Femur (tissue), 1 donor: Measurements from ENCODE around the gene MSI2.

ENCODE experiments used
- DNase-seq: peaks from one replicate; pipeline ENCODE4 v3.0.0-alpha.2; 2017

The MSI2 gene

DNA sequence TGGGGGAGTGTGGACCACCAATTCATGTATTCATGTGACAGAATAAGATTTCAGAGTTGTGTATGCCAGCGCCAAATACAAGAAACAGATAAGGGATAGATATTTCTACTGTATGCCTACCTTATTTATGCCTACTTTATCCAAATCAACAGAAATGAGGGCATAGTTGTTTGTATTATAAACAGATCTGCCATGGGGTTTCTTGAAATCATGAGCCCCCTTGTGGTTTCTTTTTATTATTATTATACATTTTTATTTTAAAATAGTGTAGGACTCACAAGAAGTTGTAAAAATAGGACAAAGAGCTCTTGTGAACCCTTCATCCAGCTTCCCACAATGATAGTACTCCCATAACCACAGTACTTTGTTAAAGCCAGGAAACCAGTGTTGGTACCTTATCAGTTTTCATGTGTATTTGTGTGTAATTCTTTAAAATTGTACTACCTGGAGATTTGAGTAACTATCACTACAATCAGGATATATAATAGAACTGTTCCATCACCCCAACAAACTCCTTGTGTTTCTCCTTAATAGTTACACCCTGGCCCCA lies 259.4 kb downstream of the MSI2 start:
- DNase-seq = no peak

DNA sequence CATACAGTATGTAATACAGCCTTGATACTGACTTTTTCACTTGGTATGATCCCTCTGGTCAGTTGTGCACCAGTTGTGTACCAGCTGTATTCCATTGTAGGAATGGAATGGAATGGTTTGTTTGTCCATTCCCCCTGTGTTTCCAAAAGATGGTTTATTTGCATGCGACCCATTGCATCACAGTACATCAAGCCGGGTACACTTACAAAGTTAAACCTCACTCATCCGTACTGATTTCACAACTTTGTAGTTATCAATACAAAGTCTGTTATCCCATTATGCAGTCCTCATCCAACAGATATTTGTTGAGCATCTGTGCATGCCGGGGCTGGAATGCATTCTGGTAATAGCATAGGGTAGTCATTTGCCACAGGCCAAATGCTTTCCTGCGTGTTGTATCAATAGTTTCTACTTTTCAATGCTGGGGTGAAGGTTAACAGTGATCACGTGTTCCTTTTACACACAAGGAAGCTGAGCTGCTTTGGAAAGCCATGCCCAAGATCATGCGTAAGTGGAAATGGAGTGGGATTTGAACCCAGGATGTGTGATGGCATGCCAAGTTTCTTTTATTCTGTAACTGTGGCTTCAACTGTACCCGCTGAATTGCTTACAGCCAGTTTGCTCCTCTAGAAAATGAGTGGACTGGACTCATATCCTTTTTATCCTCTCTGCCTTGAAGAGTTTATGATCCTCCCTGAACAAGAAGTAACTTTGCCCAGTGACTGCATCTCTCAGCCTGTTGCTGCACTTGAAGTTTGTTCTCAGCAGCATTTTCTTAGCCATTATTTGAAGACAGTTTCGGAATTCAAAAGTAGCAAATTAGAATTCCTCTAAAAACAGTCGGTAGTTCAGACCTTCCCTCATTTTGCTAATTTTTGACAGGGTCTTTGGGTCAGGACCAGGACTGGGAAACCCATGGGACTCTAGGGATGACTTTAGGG lies 260.2 kb downstream of the MSI2 start:
- DNase-seq = no peak

DNA sequence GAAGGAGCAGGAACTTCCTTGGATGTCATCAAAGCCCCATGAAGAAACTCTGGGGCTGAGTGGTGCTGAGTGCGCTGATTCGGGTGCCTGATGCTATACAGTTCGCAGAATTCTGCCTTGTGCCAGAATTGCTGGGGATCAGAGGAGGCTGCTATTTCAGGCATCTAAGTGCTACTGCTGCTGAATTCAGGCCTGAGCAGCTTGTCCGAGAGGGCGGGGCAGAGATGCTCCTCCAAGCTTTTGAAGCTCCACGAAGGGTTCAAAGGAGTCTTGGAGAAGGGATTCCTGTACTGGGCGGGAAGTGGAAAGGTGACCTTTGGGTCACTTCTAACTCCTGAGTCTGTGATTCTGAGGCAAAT lies 260.9 kb downstream of the MSI2 start:
- DNase-seq = no peak

DNA sequence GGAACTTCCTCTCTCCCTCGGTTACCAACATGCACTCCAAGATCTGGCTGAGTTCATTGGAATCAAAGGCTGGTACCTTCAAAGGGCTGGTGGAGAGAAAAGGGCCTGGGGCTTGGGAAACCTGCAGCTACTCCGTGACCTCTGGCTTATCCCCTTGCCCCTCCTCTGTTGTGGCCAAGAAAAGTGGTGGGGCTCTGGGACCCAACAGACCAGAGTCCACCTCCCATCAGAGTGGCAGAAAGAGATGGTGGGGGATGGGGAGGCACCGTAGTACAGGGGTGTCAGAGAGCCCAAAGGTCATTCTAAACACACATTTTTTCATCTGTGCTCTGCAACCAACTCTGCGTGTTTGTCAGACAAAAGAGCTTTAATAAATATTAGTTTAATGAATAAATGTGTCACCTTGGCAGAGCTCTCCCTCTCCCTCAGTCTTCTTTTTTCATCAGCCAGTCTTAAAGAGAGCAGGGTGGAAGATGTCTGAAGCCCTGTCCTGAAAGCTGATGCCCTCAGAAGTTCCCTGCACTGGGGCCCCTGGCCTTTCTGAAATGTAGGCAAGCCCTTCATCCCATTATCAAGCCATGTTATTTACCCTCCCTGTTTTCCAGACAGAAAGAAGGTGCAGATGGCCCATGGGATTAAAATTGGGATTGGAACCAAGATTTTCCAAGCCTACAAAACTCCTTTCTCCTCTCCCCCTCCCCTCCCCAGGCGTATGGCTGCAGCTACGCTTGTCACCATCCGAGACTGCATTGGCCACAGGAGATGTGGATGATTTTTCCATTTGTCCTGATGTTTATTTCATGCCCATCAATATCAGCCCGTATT lies 261.5 kb downstream of the MSI2 start:
- DNase-seq = no peak

DNA sequence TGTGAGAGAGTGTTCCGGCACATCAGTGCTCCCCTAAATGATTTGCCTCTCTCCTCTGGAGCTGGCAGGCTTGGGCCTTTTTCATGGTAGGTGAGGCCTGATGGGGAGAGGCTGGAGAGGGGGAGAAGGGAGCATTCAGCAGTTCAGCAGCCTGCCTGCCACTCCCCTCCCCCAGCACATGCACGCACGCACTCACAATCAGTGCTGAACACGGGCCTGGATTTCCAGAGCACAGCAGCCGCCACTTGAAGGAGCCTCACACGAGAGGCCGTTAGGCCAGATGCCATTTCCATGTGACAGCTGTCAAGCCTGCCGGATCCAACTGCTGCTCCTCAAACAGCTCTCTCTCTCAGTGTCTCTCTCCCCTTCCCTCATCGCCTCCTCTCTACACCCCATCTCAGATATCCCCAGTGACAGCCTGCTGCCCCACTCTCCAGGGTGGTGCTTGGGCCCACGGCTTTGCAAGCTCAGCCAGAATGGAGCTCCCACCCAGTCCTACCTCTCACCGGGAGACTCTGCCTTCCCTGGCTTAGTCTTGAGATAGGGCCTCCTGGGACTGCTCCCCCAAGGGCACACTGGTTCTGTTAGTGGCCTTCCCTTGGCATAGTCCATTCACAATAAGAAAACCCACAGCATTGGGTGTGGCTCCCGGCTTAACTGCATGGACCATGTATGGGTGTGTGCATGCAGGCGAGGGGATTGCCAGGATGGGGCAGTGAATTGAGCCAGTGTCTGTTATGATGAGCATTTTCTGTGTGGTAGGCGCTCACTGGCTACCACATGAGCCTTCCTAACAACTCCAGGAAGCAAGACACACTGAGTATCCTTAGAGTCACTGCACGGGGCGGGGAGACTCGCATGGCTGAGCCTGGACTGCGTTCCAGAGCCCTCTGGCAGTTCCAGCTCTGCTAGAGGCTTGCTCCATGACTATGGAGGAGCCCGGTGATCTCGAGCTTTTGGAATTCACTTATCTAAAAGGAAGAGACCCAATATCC lies 262.6 kb downstream of the MSI2 start:
- peak; percentile 58 for DNase-seq

DNA sequence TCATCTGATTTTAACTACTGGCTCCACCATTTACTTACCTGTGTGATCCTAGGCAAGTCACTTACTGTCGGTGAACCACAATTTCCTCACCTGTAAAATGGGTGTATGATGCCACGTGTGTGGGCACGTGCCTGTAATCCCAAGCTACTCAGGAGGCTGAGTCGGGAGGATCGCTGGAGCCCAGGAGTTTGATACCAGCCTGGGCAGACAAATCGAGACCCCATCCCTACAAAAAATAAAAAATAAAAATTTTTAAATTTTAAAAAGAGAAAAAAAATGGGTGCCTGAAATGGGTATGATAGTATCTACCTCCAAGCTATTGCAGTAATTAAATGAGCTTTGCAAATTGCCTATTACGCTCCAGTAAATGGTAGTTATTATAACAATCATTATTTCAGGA lies 263.5 kb downstream of the MSI2 start:
- DNase-seq = no peak

DNA sequence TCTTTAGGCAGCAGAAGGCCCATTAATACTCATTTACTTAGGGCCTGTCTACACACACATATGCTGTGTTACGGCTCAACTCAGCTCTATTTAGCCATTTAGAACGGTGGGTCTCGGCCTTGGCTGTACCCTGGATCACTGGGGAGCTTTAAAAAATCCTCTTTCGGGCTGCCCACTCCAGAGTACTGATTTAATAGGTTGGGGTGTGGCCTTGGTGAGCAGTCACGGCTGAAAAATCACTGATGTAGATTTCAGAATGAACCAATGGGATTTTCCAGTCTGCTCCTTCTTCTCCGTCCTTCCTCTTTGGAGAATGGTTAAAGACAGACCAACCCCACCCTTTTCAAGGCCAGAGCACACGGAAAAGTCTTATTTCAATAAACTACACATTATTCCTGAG lies 265.3 kb downstream of the MSI2 start:
- no peak for DNase-seq

DNA sequence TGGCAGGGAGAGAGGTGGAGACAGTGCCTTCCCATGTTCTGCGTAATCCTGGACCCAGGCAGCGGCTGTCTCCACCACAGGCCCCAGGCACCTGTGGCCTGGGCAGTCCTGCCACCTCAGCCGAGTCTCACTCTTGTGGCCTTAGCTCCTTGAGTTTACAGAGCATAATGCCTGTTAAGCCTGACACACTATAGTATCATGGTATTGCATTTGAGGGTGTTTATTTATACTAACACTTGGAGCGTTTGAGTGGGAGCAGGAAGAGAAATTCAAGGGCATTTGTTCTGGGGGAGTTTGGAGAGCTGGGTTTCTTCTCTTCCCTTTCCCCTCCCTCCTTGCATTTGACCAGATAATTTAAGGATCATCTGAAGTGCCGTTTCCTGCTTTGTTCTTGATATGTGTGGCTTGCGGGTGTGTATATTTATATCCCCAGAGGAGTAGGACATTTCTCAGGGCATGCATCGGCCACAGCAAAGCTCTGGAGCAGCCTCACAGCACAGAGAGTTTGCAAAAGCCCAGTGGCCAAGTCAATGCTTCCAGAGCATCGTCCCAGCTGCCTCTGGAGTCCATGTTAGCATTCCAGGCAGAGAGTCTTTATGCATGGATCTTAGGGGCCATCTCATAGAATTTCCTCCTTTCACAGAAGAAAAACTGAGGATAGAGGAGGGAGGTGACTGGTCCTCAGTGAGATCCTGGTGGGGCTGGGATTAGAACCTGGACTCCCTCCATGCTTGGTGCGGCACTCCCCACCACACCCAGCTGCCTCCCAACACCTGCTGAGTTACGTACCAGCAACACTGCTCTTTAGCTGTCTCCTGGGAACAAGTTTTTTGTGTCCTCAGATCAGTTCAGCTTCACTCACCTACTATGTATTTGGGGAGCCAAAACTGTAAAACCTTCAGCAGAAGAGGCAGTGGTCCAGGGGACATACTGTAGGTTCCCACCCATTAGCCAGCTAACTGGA lies 266.0 kb downstream of the MSI2 start:
- no peak for DNase-seq

DNA sequence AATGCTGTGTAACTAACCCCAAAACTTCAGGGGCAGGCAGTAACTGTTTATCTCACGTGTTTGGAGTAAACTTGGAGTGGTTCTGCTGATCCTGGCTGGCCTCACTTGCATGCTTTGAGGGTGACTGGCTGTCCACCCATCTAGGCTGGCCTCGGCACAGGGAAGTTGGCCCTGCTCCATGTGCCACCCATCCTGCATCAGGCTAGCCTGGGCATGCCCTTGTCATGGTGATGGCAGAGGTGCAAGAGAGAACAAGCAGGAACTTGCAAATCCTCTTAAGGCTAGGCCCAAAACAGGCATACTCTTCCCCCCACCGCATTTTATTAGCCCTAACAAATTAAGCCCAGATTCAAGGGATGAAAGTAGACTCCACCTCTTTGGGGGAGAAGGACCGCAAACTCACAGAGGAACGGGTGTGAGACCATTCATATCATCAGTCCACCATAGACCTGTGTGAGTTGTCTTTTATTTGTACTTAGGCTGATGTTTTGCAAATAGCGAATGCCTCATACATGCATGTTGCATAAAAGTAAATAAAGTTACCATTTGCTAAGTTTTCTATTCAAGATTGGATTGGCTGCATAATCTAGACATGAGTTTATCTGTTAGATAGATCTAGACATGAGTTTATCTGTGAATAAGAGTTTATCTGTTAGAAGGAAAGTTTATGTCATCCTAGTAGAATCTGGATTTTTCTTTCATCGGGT lies 267.8 kb downstream of the MSI2 start:
- DNase-seq = no peak

DNA sequence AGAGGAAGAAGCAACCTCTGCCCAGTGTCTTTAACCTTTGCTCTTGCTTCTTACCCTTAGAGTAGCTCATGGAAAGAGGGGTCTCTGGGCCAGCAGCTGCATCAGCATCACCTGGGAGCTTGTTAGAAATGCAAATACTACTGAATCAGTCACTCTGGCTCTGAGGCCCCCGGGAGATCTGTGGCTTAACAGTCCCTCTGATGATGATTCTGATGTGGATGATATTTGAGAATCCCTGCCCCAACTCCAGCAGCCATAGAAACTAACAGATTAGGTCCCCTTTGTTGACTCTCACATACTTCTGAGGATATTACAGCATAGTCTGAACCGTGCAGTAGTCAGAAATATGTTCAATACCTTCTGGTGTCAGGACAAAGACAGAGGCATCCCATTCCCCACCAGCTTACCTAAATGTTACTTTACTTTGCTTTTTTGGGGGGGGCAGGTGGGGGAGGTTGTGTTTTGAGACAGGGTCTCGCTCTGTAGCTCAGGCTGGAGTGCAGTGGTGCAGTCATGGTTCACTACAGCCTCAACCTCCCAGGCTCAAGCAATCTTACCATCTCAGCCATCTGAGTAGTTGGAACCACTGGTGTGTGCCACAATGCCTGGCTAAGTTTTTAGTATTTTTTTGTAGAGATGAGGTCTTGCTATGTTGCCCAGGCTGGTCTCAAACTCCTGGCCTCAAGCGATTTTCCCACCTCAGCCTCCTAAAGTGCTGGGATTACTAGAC lies 268.7 kb downstream of the MSI2 start:
- DNase-seq = no peak

DNA sequence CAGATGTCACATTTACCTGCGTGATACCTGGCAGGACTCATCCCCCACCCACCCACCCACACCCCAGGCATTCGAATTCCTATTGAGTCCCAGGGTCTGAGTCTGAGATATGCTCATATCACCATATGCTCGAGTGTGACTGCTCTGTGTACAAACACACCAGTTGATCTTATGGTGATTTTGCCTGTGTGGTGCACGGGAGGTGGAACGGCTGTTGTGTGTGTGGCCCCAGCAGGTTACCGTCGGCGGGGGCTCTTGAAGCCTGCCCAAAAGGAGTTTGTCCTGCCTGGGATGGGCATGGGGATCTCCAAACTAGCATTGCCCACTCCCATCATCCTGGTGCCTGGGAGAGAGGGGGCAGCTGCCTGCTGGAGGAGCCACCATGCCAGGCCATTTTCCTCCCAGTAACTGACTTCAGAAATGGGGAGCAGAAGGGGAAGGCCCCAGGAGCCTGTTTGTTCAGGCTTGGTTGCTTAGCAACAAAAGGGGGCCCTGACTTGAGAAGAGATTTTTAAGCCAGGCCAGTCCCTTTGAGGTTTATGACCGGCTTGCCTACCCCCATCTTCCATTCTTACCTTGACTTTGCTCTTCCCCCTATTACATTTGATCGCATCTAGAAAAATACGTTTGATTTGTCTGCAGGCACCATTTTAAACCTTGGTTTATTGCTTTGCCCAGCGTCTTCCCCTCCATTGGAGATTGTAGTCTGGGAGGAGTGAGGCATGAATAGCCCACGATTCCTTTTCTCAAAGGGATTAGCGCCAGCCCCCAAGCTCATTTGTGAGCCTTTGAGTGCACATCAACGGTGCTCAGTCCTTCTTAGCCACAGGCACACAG lies 271.1 kb downstream of the MSI2 start:
- DNase-seq = no peak

DNA sequence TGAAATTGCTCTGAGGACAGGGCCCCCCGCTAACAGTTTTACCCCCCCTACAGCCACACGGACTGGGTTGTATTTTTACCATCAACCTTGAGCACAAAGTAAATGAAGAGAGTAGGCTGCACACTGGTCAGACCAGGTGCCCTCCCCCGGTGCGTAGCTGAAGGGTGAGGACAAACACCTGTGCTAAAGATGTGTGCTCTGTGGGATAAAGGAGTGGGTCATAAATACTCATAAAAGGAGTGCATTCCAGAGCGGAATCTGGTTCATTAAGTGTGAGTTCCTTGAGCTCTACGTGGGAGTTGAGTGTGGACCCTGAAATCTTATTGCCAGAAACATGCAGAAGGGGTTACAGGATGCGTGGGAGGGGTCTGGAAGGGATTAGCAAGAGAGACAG lies 271.7 kb downstream of the MSI2 start:
- DNase-seq = no peak

DNA sequence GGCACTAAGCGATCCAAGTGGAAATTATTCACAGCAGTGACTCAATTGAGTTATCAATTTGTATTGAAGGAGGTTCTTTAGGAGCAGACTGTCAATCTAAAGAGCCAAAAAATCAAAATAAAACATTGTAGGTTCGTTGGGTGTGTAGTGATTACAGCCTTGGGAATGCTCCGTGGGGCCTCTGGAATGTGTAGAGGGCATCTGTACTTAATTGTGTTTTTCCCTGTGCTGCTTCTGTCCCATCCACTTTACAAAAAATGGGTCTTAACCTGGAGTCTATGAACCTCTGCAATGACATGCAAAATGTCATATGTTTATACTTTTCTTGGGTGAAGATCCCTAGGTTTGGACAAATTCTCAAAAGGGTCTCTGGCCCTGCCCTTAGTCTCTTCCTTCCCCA lies 273.7 kb downstream of the MSI2 start:
- DNase-seq = no peak

DNA sequence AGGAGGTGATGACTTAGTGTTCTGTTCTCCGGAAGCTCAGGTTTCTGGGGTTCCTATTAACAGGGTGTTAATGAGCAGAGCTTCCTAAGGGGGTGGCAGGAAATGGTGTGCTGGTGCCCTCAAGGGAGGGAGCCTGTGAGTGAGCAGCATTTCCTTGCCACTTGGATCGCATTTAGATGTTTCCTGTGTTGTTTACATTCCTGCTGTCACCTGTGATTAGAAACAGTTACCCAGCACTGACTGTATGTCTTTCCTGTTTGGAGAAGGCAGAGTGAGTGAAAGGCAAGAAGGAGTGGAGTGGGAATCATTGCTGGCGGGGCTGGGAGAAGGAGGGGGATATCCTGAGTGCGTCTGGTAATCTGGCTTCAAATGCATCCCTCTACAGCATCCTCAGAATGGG lies 274.2 kb downstream of the MSI2 start:
- DNase-seq = no peak

DNA sequence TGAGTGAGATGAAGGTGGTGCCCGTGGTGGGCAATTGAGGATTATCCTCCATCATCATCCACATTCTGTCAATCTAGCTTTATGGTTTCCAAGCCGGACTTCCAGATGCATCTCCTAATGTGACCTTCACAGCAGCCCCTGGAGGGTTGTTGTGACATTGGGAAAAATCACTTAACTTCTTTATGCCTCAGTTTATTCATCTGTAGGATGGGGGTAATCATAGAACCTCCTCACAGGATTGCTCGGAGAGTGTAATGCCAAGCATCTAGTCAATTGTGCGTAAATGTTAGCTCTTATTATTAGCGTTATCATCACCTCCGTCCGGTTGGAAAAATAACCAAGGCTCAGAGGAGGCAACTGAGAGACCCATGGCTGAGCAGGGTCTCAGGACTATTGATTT lies 274.8 kb downstream of the MSI2 start:
- no peak for DNase-seq

DNA sequence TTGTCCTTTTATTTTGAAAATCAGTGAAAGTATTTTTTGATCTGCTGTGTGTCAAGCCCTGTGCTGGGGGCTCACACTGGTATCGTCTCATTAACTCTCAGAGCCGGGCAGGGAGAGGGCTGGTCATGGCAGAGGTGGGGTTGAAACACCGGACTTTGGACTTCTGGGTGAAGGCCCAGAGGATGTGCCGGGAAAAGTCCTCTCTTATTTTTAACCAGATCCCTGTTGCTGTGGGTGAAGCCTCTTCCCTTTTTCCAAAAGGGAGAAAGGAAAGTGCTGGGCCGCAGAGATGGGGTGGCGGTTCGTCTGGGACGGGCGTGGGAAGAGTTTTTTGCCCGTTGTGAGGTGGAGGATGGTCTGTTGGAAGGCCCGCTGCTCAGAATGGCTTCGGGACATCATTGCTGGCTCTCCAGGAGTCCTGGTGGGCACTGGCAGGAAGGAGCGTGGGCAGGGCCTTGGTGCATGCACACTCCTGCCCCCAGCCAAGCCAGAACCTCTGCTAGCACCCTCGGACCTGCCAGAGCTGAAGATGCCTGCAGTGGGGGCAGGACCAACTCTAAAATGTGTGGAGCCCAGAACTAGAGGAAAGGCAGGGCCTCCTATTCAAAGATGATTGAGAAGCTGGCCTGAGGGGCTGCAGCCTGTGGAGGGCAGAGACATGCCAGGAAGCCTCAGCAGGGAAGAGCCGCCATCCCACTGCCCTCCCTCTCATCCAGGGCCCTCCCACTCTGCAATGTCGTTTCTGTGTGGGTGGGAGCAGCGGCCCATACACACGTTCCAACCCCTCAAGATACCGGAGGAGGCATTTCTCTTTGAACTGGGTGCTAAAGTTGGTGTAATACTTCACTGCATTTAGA lies 275.6 kb downstream of the MSI2 start:
- DNase-seq = no peak

DNA sequence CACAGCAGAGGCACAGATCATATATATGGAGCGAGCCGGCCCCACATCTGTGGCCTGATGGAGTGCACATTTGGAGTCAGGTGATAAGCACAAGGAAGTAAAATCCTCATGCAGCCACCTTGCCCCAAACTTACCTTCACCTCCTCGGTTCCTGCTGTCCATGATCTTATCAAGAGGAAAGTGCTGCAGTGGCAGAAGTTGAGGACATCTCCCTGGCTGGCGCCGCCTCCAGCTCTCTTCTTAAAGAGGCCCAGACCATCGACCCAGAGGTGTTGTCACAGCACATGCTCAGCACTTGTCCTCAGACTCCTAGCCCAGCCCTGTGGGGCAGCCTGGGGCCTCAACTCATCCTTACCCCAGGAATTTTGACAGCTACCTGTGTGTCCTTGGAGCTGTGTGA lies 276.2 kb downstream of the MSI2 start:
- DNase-seq = no peak

DNA sequence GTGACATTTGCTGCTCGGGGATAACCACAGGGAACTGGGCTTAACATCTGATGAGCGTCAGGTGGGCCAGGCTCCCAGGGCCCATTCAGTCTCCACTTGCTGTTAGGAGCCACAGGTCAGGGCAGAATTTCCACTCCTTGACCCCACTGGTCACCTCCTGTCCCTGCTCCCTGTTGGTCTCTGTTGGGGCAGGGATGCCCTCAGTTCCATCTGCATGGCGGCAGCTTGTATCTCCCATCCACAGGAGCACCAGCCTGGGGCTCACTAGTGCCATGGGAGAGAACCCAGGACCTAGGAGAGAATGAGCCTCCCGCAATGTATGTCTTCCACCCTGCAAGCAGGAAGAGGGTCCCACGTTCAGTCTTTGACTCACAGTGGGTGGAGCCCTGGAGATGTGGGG lies 276.6 kb downstream of the MSI2 start:
- DNase-seq = no peak
